ENCODE data around the gene NRXN2.

Gene NRXN2

GRCh38 chr11:64767344-64768299 is 44.6 kb upstream of the NRXN2 start:
- no peak overlapping the region for H3K4me3 ChIP-seq (replicated peaks; ENCODE audit: low read depth, low read length)
- DNase-seq (ENCODE audit: low read depth): peak; percentile 80
- TF ChIP-seq, protein P1, sequence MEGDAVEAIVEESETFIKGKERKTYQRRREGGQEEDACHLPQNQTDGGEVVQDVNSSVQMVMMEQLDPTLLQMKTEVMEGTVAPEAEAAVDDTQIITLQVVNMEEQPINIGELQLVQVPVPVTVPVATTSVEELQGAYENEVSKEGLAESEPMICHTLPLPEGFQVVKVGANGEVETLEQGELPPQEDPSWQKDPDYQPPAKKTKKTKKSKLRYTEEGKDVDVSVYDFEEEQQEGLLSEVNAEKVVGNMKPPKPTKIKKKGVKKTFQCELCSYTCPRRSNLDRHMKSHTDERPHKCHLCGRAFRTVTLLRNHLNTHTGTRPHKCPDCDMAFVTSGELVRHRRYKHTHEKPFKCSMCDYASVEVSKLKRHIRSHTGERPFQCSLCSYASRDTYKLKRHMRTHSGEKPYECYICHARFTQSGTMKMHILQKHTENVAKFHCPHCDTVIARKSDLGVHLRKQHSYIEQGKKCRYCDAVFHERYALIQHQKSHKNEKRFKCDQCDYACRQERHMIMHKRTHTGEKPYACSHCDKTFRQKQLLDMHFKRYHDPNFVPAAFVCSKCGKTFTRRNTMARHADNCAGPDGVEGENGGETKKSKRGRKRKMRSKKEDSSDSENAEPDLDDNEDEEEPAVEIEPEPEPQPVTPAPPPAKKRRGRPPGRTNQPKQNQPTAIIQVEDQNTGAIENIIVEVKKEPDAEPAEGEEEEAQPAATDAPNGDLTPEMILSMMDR (IDR thresholded peaks at IDR 0.05; ENCODE audit: low read length, missing control alignments): peak; percentile 77

GRCh38 chr11:64766881-64767280 is 43.9 kb upstream of the NRXN2 start:
- no peak overlapping the region for H3K4me3 ChIP-seq (replicated peaks; ENCODE audit: low read depth, low read length)
- no peak for DNase-seq (ENCODE audit: low read depth)
- TF ChIP-seq, protein P1 (IDR thresholded peaks at IDR 0.05; ENCODE audit: low read length, missing control alignments): no peak

DNA sequence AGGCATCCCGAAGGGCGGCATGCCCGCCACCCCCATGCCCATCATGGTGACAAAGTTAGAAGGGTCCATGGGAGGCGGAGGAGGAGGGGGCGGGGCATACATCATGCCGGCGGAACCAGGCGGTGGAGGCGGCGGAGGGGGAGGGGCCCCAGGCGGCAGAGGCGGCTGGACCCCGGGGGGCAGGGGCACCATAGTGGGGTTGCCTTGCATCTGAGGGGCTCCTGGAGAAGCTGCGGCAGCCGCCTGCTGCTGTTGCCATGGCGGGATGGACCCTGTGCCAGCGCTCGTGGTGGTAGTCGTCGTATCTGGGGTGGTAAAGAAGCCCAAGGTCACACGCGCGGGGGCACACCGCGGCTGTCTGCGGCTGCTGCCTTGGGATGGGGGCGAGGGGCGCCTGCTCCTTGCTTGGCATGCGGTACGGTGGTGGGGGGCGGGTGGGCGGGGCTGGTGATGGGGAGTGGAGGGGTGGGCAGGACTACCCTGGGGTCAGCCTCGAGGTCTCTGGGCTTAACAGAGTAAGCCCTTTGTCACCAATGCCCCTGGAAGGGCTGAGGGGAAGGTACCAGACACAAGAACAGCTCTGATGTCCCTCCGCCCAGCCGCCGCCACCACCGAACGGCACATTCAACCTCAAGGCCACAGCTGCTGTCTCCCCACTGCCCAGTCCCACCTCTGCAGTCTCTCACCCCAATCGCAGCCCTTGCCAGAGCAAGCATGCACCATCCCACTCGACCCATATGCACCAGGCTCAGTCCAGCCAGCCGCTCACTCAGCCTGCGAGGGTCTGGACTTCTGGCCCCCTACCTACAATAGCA is 43.1 kb upstream of the NRXN2 start:
- DNase-seq (ENCODE audit: low read depth): no peak
- no peak overlapping the region for H3K4me3 ChIP-seq (replicated peaks; ENCODE audit: low read depth, low read length)
- TF ChIP-seq, protein P1 (IDR thresholded peaks at IDR 0.05; ENCODE audit: low read length, missing control alignments): no peak

DNA sequence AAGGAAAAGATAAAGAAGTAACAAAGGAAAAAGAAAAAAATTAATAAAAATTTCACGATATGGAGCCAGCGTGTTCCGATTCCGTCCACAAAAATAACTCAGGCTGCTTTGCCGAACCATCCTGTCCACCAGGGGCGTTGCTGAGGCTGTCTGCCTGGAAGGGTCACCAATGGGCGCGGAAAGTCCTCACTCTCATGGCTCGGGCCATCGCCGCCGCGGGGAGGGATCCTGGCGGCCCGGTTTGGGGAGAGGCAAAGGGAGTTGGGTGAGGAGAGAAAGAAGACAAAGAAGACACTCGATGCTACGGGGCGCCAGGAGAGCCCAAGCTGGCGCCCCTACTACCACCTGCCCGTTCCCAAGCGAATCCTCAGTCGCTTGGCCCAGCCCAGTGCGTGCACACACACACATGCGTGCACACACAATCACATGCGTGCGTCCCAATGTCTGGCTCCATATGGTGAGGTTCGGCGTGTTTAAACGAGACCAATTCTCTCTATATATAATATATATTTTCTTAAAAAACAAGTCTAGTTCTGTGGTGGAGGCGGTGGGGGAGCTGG is 42.4 kb upstream of the NRXN2 start:
- H3K4me3 ChIP-seq (replicated peaks; ENCODE audit: low read depth, low read length): no peak overlapping the region
- no peak for DNase-seq (ENCODE audit: low read depth)
- TF ChIP-seq, protein P1 (IDR thresholded peaks at IDR 0.05; ENCODE audit: low read length, missing control alignments): peak; percentile 14

DNA sequence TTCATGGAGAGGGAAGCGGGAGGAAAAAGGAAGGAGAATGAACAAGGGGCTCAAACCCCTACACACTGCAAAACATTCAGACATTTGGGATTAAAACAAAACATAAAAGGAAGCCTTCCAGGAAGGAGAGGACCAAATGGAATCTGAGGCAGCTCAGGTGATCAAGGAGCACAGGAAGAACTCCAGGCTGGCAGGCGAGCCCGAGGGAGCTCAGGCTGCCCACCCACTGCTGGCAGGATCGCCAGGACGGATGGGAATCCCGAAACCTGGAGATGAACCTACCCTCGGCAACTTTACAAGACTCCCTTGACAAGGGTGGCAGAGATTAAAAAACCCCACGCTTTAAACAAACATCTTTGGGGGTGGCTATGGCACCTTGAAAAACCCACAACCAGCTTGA is 41.8 kb upstream of the NRXN2 start:
- TF ChIP-seq, protein P1 (IDR thresholded peaks at IDR 0.05; ENCODE audit: low read length, missing control alignments): no peak
- no peak for DNase-seq (ENCODE audit: low read depth)
- H3K4me3 ChIP-seq (replicated peaks; ENCODE audit: low read depth, low read length): no peak overlapping the region

GRCh38 chr11:64764040-64764611 is 41.1 kb upstream of the NRXN2 start:
- H3K4me3 ChIP-seq (replicated peaks; ENCODE audit: low read depth, low read length): no peak overlapping the region
- no peak for DNase-seq (ENCODE audit: low read depth)
- TF ChIP-seq, protein P1 (IDR thresholded peaks at IDR 0.05; ENCODE audit: low read length, missing control alignments): no peak

Data from fibroblast of pulmonary artery (primary cell).